Measurements from ENCODE around the gene CA5A. TPM values are rescaled to one million over a fixed set of nuclear protein-coding genes. Genes with fewer than 3 reads are reported as not detected.

The CA5A gene
- total RNA-seq, 1 experiment from 2014 or later: not detected

- H3K9me3 Mint-ChIP-seq (ENCODE audit: low read depth, unreplicated experiment): no peaks in the 10 kb centered on the region
- peaks cover 98% of the 10 kb centered on the region for H3K36me3 Mint-ChIP-seq (ENCODE audit: insufficient read depth, unreplicated experiment)
- TF ChIP-seq CTCF (IDR thresholded peaks at IDR 0.05; ENCODE audit: unreplicated experiment): no peak
- no peak overlapping the region for H3K4me3 Mint-ChIP-seq (ENCODE audit: low read depth, unreplicated experiment)
- H3K27ac Mint-ChIP-seq (ENCODE audit: unreplicated experiment): no peak overlapping the region
- no TSS peak for BruUV-seq (replicated peaks)
- DNase-seq: no peak
- CTCF ChIA-PET: no interaction called here
- intact Hi-C loops (cut with micrococcal nuclease; ENCODE audit: unreplicated experiment): no loop called here
- H3K27me3 Mint-ChIP-seq (ENCODE audit: unreplicated experiment): no peaks in the 10 kb centered on the region
- no peaks in the 10 kb centered on the region for H3K4me1 Mint-ChIP-seq (ENCODE audit: low read depth, unreplicated experiment)
Measured at GRCh38 chr16:87838643-87839541, 97.4 kb downstream of the CA5A start.

Other genes starting within 250 kb of the CA5A start
- gene KLHDC4, start 170.5 kb downstream of the CA5A start, total RNA-seq (2022): 106 and 109 TPM in 2 replicates
- 379 and 501 TPM in 2 replicates for gene SLC7A5, start 67.0 kb downstream of the CA5A start, total RNA-seq (2022)
- 47.5 and 49.6 TPM in 2 replicates for gene BANP, start 14.9 kb upstream of the CA5A start, total RNA-seq (2022)